HT-29 (cell line): ENCODE results near the gene PTPN14. TPM values are rescaled to one million over a fixed set of nuclear protein-coding genes. Genes with fewer than 3 reads are reported as not detected.
"Not testable (repeated sequence)": the region's sequence is repeated elsewhere in the genome, so short reads cannot be mapped to it uniquely, and the experiment has no call there.

Source experiments
- DNase-seq: peaks from one replicate; pipeline ENCODE4 v3.0.0-alpha.2; 2015; ENCODE audit warnings: low spot score
- total RNA-seq: library from RNA; depleted of rRNA; stranded (reverse); fragments of >200 nt; shearing (Covaris generic); gene quantifications from 2 replicates; pipeline ENCODE4 v1.2.3, GENCODE V29; 2014

The PTPN14 gene
- total RNA-seq, 1 experiment from 2014 or later: 11.0 TPM

- DNase-seq: no peak
These were observed 8.9 kb downstream of the PTPN14 start for GRCh38 chr1:214542275-214543199.

GRCh38 chr1:214541693-214542092 lies 9.7 kb downstream of the PTPN14 start:
- no peak for DNase-seq

- no peak for DNase-seq
These were observed 10.2 kb downstream of the PTPN14 start for GRCh38 chr1:214541206-214541605.

DNA sequence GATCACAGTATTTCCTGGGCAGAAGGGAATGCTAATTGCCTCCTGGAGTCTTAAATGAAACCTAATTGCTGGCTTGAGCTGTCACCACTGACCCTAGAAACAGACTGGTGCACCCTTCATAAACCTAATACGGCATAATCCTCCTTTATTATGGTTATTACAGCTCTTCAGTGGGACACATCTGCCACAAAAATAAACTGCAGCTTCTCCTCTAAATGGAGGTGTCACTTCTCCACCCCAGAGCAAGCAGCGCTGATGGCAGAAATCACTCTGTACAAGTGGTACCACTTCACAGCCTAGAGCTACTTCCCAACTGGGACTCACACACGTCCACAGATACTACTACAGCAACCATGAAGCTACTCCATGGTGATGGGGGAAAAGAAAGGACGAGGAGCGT lies 11.1 kb downstream of the PTPN14 start:
- DNase-seq: no peak

DNA sequence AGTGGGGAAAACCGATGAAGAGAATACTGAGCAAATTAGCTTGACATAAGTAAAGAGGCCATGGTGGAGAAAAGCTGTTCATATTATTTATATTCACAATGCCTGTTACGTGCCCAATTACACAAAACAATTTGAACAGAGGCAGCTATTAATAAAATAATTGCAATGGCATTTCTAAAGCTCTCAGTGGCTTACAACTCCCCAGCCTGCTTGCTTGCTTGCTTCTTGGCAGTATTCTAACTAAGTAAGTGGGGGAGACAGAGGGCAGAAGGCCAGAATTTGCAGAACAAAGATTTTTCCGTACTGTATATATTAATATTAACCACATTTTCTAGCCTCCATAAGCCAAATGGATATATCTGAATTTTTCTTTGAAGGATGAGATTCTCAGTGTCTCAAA lies 12.9 kb downstream of the PTPN14 start:
- DNase-seq: no peak

- DNase-seq: no peak
These were observed 13.4 kb downstream of the PTPN14 start for GRCh38 chr1:214537872-214538473.

GRCh38 chr1:214537219-214537618 lies 14.2 kb downstream of the PTPN14 start:
- DNase-seq: no peak

DNA sequence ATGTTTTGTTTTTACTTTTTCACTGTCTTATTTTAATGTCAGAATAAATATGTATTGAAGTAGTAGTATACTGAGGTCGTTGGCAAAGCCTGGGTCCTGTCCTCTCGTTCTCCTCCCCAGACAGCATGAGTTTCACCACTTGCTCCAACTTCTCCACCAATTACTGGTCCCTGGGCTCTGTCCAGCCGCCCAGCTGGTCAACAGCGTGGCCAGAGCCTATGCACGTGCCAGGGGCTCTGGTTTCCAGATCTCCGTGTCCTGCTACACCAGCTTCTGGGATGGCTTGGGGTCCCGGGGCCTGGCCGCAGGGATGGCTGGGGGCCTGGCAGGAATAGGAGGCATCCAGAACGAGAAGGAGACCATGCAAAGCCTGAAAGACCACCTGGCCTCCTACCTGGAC lies 19.3 kb downstream of the PTPN14 start:
- no peak for DNase-seq

DNA sequence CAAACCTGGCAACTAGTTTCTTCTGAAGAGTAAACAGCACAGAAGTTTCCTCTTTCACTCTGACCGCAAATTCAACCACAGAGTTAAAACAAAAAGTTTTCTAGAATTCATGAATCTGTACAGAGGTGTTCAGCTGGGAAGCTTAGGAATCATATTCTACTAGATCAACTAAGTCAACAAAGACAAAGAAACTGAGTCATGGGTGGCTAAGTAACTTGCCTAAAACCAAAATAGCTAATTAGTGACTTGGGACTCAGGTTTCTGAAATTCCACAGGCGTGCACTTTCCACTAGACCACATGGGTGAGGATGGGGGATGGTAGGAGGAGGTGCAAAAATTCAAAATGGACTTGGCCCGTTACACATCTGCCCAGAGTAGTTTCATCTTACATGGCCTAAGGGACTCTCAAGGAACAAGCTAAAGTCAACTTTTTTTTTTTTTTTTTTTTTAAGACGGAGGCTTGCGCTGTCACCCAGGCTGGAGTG lies 25.8 kb downstream of the PTPN14 start:
- no peak for DNase-seq

GRCh38 chr1:214524824-214525223 lies 26.6 kb downstream of the PTPN14 start:
- no peak for DNase-seq

- no peak for DNase-seq
These were observed 28.1 kb downstream of the PTPN14 start for GRCh38 chr1:214523124-214523824.

DNA sequence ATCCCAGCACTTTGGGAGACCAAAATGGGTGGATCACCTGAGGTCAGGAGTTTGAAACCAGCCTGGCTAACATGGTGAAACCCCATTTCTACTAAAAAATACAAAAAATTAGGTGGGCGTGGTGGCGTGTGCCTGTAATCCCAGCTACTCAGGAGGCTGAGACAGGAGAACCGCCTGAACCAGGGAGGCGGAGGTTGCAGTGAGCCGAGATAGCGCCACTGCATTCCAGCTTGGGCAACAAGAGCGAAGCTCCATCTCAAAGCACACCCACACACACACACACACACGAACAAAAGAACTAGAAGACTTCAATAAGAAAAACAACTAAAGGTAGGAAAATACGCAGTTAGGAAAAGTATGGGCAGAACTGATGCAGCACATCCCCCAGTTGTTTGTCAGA lies 29.9 kb downstream of the PTPN14 start:
- DNase-seq: not testable (repeated sequence)

GRCh38 chr1:214520544-214521165 lies 30.7 kb downstream of the PTPN14 start:
- no peak for DNase-seq

GRCh38 chr1:214518361-214518760 lies 33.0 kb downstream of the PTPN14 start:
- DNase-seq: no peak

GRCh38 chr1:214516434-214517326 lies 34.7 kb downstream of the PTPN14 start:
- DNase-seq: peak; percentile 69

GRCh38 chr1:214515544-214516433 lies 35.6 kb downstream of the PTPN14 start:
- DNase-seq: peak; percentile 47

GRCh38 chr1:214514819-214515383 lies 36.5 kb downstream of the PTPN14 start:
- no peak for DNase-seq

GRCh38 chr1:214514032-214514818 lies 37.2 kb downstream of the PTPN14 start:
- no peak for DNase-seq
